ENCODE data around the gene EFNA1. TPM values are rescaled to one million over a fixed set of nuclear protein-coding genes. Genes with fewer than 3 reads are reported as not detected.
A peak's percentile ranks its signal among the peaks of the same experiment; 100 is the strongest.

The EFNA1 gene
- total and polyA plus RNA-seq, 2 of the 13 experiments (the other 11 are each of a cell fraction or from before 2014, with no cell fraction given) = 81.8 to 874 TPM

GRCh38 chr1:155134880-155135414, 7.3 kb downstream of the EFNA1 start (continued):
- TF ChIP-seq NR1H2 (CRISPR knock-in tag; IDR thresholded peaks at IDR 0.05; ENCODE audit: borderline replicate concordance, low read depth) (no peak), ZNF776 (CRISPR knock-in tag; IDR thresholded peaks at IDR 0.05) (no peak), HOXA5 (CRISPR knock-in tag; IDR thresholded peaks at IDR 0.05) (peak; percentile 75; the same call in 1 of the 2 replicates), ZEB1 (IDR thresholded peaks at IDR 0.05; ENCODE audit: insufficient replicate concordance, low read depth) (no peak), RORA (CRISPR knock-in tag; IDR thresholded peaks at IDR 0.05) (no peak), ZNF672 (CRISPR knock-in tag; IDR thresholded peaks at IDR 0.05) (no peak), ASH2L (IDR thresholded peaks at IDR 0.05; ENCODE audit: insufficient read length, low read depth, low read length) (no peak), ZNF263 (CRISPR knock-in tag; IDR thresholded peaks at IDR 0.05) (no peak; the same call in 1 of the 2 replicates), MTF1 (CRISPR knock-in tag; IDR thresholded peaks at IDR 0.05) (no peak), SOX6 (IDR thresholded peaks at IDR 0.05) (no peak), SOX6 (CRISPR knock-in tag; IDR thresholded peaks at IDR 0.05) (no peak), NFIC (IDR thresholded peaks at IDR 0.05; ENCODE audit: low read length) (no peak), ZZZ3 (CRISPR knock-in tag; IDR thresholded peaks at IDR 0.05; ENCODE audit: borderline replicate concordance) (no peak; the same call in 1 of the 2 replicates), ZKSCAN5 (CRISPR knock-in tag; IDR thresholded peaks at IDR 0.05) (no peak), ZFP90 (CRISPR knock-in tag; IDR thresholded peaks at IDR 0.05; ENCODE audit: borderline replicate concordance) (no peak; the same call in 1 of the 2 replicates), HES4 (CRISPR knock-in tag; IDR thresholded peaks at IDR 0.05; ENCODE audit: borderline replicate concordance) (no peak), PRDM15 (CRISPR knock-in tag; IDR thresholded peaks at IDR 0.05) (no peak)
- TF ChIP-seq, protein P1, sequence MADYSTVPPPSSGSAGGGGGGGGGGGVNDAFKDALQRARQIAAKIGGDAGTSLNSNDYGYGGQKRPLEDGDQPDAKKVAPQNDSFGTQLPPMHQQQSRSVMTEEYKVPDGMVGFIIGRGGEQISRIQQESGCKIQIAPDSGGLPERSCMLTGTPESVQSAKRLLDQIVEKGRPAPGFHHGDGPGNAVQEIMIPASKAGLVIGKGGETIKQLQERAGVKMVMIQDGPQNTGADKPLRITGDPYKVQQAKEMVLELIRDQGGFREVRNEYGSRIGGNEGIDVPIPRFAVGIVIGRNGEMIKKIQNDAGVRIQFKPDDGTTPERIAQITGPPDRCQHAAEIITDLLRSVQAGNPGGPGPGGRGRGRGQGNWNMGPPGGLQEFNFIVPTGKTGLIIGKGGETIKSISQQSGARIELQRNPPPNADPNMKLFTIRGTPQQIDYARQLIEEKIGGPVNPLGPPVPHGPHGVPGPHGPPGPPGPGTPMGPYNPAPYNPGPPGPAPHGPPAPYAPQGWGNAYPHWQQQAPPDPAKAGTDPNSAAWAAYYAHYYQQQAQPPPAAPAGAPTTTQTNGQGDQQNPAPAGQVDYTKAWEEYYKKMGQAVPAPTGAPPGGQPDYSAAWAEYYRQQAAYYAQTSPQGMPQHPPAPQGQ (CRISPR knock-in tag; IDR thresholded peaks at IDR 0.05; ENCODE audit: borderline replicate concordance) = no peak; the same call in 1 of the 2 replicates
- TF ChIP-seq, protein P2, sequence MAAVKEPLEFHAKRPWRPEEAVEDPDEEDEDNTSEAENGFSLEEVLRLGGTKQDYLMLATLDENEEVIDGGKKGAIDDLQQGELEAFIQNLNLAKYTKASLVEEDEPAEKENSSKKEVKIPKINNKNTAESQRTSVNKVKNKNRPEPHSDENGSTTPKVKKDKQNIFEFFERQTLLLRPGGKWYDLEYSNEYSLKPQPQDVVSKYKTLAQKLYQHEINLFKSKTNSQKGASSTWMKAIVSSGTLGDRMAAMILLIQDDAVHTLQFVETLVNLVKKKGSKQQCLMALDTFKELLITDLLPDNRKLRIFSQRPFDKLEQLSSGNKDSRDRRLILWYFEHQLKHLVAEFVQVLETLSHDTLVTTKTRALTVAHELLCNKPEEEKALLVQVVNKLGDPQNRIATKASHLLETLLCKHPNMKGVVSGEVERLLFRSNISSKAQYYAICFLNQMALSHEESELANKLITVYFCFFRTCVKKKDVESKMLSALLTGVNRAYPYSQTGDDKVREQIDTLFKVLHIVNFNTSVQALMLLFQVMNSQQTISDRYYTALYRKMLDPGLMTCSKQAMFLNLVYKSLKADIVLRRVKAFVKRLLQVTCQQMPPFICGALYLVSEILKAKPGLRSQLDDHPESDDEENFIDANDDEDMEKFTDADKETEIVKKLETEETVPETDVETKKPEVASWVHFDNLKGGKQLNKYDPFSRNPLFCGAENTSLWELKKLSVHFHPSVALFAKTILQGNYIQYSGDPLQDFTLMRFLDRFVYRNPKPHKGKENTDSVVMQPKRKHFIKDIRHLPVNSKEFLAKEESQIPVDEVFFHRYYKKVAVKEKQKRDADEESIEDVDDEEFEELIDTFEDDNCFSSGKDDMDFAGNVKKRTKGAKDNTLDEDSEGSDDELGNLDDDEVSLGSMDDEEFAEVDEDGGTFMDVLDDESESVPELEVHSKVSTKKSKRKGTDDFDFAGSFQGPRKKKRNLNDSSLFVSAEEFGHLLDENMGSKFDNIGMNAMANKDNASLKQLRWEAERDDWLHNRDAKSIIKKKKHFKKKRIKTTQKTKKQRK (IDR thresholded peaks at IDR 0.05; ENCODE audit: low read length) = no peak
- TF ChIP-seq, protein P3, sequence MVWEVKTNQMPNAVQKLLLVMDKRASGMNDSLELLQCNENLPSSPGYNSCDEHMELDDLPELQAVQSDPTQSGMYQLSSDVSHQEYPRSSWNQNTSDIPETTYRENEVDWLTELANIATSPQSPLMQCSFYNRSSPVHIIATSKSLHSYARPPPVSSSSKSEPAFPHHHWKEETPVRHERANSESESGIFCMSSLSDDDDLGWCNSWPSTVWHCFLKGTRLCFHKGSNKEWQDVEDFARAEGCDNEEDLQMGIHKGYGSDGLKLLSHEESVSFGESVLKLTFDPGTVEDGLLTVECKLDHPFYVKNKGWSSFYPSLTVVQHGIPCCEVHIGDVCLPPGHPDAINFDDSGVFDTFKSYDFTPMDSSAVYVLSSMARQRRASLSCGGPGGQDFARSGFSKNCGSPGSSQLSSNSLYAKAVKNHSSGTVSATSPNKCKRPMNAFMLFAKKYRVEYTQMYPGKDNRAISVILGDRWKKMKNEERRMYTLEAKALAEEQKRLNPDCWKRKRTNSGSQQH (CRISPR knock-in tag; IDR thresholded peaks at IDR 0.05; ENCODE audit: low read depth) = peak; percentile 77; the same call in 1 of the 2 replicates

Data from HepG2 (cell line).